Spinal cord (tissue), 10 donors: Measurements from ENCODE around the gene MCOLN3. TPM values are rescaled to one million over a fixed set of nuclear protein-coding genes. Genes with fewer than 3 reads are reported as not detected.
A peak's percentile ranks its signal among the peaks of the same experiment; 100 is the strongest.

Source experiments
- DNase-seq, 6 donors: peaks; one replicate each; pipeline versions ENCODE4 v3.0.0 to v3.0.0-alpha.2; 2013 to 2015; ENCODE audit warnings: low spot score in 6 of 6, low read depth in 4 of 6
- H3K27ac ChIP-seq: one replicate; pipeline ENCODE4 v1.5.1; 2013; ENCODE audit warnings: low read depth, low read length, control low read depth
- H3K27me3 ChIP-seq: one replicate; pipeline ENCODE4 v1.6.1; 2013; ENCODE audit warnings: low read length; ENCODE audit not compliant: control insufficient read depth, insufficient read depth
- H3K36me3 ChIP-seq: one replicate; pipeline ENCODE4 v1.6.1; 2013; ENCODE audit warnings: low read length; ENCODE audit not compliant: control insufficient read depth, insufficient read depth
- H3K4me1 ChIP-seq: one replicate; pipeline ENCODE4 v1.6.1; 2013; ENCODE audit warnings: low read length; ENCODE audit not compliant: control insufficient read depth, insufficient read depth
- H3K4me3 ChIP-seq: one replicate; pipeline ENCODE4 v1.5.1; 2013; ENCODE audit warnings: low read depth, low read length, control low read depth
- H3K9me3 ChIP-seq: one replicate; pipeline ENCODE4 v1.6.1; 2013; ENCODE audit warnings: low read length; ENCODE audit not compliant: control insufficient read depth, insufficient read depth
- WGBS: methylation state at CpG from one replicate; pipeline ENCODE4 v1.1.5; 2013; ENCODE audit warnings: missing lambda C conversion rate; ENCODE audit not compliant: insufficient coverage; 5-methylcytosine and 5-hydroxymethylcytosine counted together
- polyA plus RNA-seq, 2 donors: library from polyadenylated mRNA; unstranded; fragments of 120-200 nt; gene quantifications; one replicate each; pipeline ENCODE4 v1.2.1, GENCODE V29; 2013; ENCODE audit not compliant: insufficient read length in 2 of 2
- total RNA-seq, 2 donors: library from RNA; depleted of rRNA in 1 of 2; stranded (reverse); fragments of 120-200 nt in 1 of 2; fragments of >200 nt in 1 of 2; gene quantifications; one replicate each; pipeline versions ENCODE4 v1.2.3 to v1.2.4, GENCODE V29; 2013 to 2014
- donor health status: healthy.

The MCOLN3 gene
- total and polyA plus RNA-seq, 4 donors, result 0.21 to 1.1 (median 0.57) TPM

DNA sequence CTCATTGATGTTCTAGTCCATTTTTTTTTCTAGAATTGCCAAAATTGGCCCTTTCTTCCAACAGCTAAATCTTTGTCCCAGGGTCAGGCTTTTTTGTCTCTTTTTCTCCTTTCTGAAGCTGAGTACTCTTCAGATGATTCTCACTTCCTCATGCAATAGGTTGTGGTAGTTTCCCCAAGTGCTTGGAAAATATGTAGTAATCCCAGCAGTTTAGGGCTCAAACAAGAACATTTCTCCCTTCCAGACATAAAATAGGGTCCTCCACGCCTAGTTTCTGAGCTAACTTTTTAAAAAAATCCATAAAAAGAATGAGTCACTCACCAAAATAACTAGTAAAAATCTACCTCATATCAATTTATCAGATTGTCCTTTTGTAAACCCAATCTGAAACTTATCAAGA, 10.0 kb upstream of the MCOLN3 start:
- no CpG with 5 or more reads among the region's 1 CpG for WGBS
- Histone ChIP-seq H3K27me3 (no peaks in the 10 kb centered on the region), H3K36me3 (no peaks in the 10 kb centered on the region), H3K9me3 (no peaks in the 10 kb centered on the region), H3K4me3 (no peak overlapping the region), H3K27ac (no peak overlapping the region), H3K4me1 (peaks cover 4% of the 10 kb centered on the region)
- no peak for DNase-seq

DNA sequence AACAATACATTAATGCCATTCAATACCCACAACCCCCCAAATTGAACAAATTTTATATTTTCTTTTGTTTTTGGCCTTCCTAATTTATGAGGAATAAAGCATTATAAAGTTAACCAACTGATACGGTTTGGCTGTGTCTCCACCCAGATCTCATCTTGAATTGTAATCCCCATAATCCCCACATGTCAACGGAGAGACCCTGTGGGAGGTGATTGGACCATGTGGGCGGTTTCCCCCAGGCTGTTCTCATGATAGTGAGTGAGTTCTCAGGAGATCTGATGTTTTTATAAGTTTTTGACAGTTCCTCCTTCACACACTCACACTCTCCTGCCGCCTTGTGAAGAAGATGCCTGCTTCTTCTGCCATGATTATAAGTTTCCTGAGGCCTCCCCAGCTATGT, 6.4 kb upstream of the MCOLN3 start:
- WGBS, result no CpG with 5 or more reads among the region's 4 CpGs
- no peaks in the 10 kb centered on the region for H3K4me1 ChIP-seq
- H3K9me3 ChIP-seq, result no peaks in the 10 kb centered on the region
- H3K4me3 ChIP-seq, result no peak overlapping the region
- H3K36me3 ChIP-seq, result no peaks in the 10 kb centered on the region
- DNase-seq, result no peak
- no peak overlapping the region for H3K27ac ChIP-seq
- peaks cover 14% of the 10 kb centered on the region for H3K27me3 ChIP-seq

DNA sequence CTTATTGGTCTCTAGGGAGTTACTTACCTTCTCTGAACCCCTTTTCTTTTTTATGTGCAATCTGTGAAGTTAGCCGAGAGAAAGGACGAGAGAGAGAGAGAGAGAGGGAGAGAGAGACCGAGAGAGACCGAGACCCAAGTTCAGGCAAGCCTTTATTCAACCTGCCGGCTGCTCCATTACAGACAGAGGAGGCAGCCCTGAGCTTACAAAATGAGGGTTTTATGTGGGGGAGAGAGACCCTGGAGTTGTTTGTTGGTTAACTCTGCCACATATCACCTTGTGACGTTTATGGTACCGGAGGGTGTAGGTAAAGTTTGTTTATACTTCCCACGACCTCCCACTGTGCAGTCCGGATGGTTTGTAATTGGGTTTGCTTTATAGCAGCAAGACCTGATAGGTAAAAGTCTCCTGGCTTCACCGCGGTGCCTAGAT, 1.5 kb upstream of the MCOLN3 start:
- Histone ChIP-seq H3K4me1 (peaks cover 14% of the 10 kb centered on the region), H3K27ac (no peak overlapping the region), H3K36me3 (no peaks in the 10 kb centered on the region), H3K27me3 (peaks cover 60% of the 10 kb centered on the region), H3K9me3 (no peaks in the 10 kb centered on the region), H3K4me3 (no peak overlapping the region)
- DNase-seq, result peak in 1 of 6 donors; percentile 4
- 5% methylated on average over 5 of the region's 11 CpGs for WGBS

DNA sequence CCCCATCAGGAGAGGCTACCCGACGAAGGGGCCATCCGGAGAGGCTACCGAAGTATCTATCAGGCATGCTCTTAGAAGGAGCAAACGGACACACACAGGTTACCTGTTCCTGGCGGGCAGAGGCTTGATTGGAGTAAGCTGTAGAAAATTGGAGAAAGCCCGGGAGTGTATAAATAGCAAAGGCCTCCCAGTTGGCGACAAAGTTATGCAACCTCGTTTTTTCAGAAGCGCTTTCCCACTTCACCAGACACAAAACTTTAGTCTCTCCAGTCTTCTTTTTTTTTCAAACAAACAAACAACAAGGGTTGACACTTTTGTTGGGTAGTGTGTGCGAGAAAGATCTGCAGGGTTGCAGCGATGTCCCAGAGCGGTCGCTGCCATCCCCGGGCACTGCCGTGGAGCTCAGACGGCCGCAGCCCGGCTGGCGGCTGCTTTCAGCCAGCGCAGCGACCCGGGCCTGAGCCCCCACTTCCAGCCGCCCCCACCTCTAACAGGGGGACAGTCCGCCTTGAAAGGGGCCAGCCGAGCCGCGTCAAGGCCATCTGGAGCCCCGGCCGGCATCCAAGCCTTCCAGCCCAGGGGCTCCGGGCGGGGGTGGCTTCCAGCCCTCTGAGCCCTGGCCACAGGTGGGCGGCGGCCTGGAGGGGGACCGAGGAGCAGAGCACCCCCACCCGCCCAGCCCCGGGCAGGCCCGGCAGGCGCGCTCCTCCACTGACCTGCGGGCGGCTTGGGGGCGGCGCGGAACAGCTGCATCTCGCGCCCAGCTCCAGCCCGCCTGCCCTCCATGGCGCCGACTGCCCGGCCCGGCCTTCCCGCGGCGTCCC, 616 bp downstream of the MCOLN3 start:
- under 1% methylated on average over 50 of the region's 55 CpGs for WGBS
- peak in 2 of 6 donors; percentile 12 to 13 for DNase-seq
- Histone ChIP-seq H3K9me3 (no peaks in the 10 kb centered on the region), H3K27me3 (peaks cover 62% of the 10 kb centered on the region), H3K27ac (no peak overlapping the region), H3K4me3 (no peak overlapping the region), H3K36me3 (no peaks in the 10 kb centered on the region), H3K4me1 (peaks cover 14% of the 10 kb centered on the region)

DNA sequence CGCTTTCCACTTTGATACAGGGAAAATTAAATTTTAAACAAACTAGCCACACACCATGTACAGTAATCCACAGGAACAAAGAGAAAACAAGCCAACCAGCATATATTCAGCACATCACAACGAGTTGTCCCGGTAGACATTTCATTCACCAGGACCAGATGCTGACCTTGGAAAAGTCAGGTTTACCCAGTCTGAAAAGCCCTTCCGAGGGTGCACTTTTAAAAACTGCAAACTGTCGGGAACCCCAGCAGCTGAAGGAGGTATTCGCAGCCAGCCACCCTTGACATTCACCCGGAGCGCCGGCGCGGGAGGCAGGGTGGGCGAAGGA, 1.2 kb downstream of the MCOLN3 start:
- H3K4me1 ChIP-seq, result peaks cover 14% of the 10 kb centered on the region
- peaks cover 64% of the 10 kb centered on the region for H3K27me3 ChIP-seq
- 7% methylated on average over 10 of the region's 12 CpGs for WGBS
- H3K36me3 ChIP-seq, result no peaks in the 10 kb centered on the region
- H3K27ac ChIP-seq, result no peak overlapping the region
- peak in 2 of 6 donors; percentile 1 to 9 for DNase-seq
- H3K4me3 ChIP-seq, result no peak overlapping the region
- no peaks in the 10 kb centered on the region for H3K9me3 ChIP-seq

DNA sequence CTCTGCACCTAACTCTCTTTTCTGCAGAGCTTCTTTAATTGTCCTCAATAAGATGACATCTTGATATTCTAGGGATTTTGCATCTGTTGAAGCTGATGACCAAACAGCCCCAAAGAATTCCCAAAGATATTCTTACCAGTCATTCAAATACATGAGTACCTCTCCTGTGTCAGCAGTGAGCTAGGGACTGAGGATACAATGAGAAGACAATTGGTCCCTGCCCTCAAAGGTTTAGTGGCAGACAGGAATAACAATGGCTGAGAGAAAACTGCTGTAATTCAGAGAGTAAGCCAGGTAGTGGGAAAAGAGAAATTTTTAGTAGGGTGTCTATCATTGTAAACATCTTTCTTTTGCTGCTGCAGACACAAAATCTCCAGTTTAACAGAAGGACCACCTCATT, 5.9 kb downstream of the MCOLN3 start:
- Histone ChIP-seq H3K9me3 (no peaks in the 10 kb centered on the region), H3K4me1 (peaks cover 4% of the 10 kb centered on the region), H3K4me3 (no peak overlapping the region), H3K36me3 (no peaks in the 10 kb centered on the region), H3K27me3 (peaks cover 31% of the 10 kb centered on the region), H3K27ac (no peak overlapping the region)
- DNase-seq, result no peak

DNA sequence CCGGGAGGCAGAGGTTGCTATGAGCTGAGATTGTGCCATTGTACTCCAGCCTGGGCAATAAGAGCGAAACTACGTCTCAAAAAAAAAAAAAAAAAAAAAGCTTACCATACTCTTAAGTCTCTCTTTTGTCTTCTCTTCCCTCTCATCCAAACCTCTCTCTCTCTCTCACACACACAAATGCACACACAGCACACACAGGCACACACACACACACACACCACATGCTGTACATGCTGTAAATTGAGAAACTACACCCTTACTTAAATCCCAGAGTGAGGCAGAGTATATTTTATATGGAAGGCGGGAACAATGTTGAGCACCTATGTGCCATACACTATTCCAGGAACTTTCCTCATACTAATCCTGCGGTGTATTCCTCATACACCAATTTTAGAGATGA, 6.5 kb downstream of the MCOLN3 start:
- Histone ChIP-seq H3K9me3 (no peaks in the 10 kb centered on the region), H3K27ac (no peak overlapping the region), H3K4me1 (no peaks in the 10 kb centered on the region), H3K4me3 (no peak overlapping the region), H3K27me3 (peaks cover 24% of the 10 kb centered on the region), H3K36me3 (no peaks in the 10 kb centered on the region)
- DNase-seq, result no peak
- WGBS, result 100% methylated on average over 1 of the region's 5 CpGs

DNA sequence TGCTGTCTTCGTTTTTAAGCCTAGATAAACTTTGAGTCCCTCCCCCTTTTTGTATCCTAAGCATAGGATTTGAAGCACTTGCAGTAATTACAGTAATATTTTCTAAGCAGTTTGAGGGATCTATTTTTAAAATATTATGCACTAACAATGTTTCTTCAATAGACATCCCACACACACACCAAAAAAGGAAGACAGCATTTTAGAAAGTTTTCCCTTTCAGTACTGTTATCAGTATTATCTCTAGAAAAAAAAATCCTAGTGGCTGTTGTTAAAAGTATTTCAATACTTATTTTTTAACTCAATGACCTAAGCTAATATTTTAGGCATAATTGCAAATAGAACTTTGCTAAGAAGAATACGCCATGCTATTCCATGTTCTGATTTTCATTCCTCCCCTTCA, 15.1 kb downstream of the MCOLN3 start:
- H3K4me1 ChIP-seq, result no peaks in the 10 kb centered on the region
- H3K9me3 ChIP-seq, result no peaks in the 10 kb centered on the region
- WGBS, result no CpG with 5 or more reads among the region's 2 CpGs
- H3K27ac ChIP-seq, result no peak overlapping the region
- no peak for DNase-seq
- no peaks in the 10 kb centered on the region for H3K36me3 ChIP-seq
- no peaks in the 10 kb centered on the region for H3K27me3 ChIP-seq
- H3K4me3 ChIP-seq, result no peak overlapping the region

DNA sequence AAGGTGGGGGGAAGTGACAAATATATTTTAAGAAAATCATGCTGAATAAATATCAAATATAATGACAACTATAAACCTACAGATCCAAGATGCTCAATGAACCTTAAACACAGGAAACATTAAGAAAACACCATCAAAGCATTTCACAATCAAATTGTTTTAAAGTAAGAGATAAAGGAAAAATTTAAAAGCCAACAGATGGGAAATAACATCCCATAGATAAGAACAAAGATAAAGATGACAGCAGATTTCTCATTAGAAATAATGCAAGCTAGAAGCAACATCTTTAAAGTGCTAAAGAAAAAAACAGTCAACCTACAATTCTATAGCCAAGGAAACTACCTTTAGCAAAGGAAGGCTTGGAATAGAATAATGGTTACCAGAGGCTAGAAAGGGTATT, 17.8 kb downstream of the MCOLN3 start:
- Histone ChIP-seq H3K4me3 (no peak overlapping the region), H3K27ac (no peak overlapping the region), H3K9me3 (no peaks in the 10 kb centered on the region), H3K4me1 (no peaks in the 10 kb centered on the region), H3K27me3 (no peaks in the 10 kb centered on the region), H3K36me3 (no peaks in the 10 kb centered on the region)
- no peak for DNase-seq

DNA sequence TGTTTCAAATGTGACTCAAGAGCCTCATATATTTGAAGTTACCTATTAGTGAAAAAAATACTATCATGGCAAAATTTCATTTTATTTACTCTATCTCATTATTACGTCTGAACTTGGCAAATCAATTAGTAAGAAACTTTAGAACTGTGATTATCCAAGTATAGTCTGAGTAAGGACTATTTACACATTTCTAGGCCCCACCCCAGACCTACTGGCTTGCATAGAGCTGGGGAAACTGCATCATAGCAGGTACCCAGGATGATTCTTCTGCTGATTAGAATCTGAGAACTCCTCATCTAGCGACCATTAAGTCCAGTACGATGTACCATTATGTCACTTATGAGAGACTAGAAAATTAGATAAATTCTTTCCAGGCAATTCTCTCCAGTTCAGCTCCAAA, 20.1 kb downstream of the MCOLN3 start:
- Histone ChIP-seq H3K36me3 (no peaks in the 10 kb centered on the region), H3K9me3 (no peaks in the 10 kb centered on the region), H3K4me1 (no peaks in the 10 kb centered on the region), H3K27ac (no peak overlapping the region), H3K27me3 (no peaks in the 10 kb centered on the region), H3K4me3 (no peak overlapping the region)
- no CpG with 5 or more reads among the region's 3 CpGs for WGBS
- DNase-seq, result no peak
